Anterior cingulate cortex (tissue), 58 donors: ENCODE results near the gene CLEC16A.
"Not testable (repeated sequence)": the region's sequence is repeated elsewhere in the genome, so short reads cannot be mapped to it uniquely, and the experiment has no call there.

Experiments used
- DNase-seq, 58 donors: peaks; one replicate each; lab custom pipeline; 2025; lab: John Stamatoyannopoulos, UW

CLEC16A gene

DNA sequence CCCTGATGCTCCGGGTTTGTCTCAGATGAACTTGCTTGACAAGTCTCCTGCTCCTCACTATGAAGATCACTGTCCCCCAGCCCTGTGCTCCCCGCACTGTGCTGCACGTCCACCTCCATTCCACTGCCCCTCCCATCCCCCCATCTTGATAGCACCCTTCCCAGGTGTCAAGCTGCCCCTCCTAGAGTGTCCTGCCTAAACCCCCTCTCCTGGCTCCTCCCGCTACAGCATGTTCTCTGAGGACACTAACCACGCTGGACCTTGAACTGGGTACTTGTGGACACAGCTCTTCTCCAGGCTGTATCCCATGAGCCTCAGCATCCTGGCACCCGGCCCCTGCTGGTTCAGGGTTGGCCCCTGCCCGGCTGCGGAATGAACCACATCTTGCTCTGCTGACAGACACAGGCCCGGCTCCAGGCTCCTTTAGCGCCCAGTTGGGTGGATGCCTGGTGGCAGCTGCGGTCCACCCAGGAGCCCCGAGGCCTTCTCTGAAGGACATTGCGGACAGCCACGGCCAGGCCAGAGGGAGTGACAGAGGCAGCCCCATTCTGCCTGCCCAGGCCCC lies 20.6 kb upstream of the CLEC16A start:
- DNase-seq: peak in 53 of 58 donors; percentile 7 to 83 (median 58)

DNA sequence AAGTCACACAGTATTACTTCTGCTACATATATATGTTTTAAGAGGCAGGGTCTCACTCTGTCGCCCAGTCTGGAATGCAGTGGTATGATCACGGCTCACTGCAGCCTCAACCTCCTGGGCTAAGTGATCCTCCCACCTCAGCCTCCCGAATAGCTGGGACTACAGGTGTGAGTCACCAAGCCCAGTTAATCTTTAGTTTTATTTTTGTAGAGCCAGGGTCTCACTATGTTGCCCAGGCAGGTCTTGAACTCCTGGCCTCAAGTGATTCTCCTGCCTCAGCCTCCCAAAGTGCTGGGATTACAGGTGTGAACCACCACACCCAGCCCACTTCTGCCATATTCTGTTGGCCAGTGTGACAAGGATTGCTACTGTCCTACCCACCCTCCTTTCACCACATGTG lies 19.1 kb upstream of the CLEC16A start:
- not testable (repeated sequence) for DNase-seq

DNA sequence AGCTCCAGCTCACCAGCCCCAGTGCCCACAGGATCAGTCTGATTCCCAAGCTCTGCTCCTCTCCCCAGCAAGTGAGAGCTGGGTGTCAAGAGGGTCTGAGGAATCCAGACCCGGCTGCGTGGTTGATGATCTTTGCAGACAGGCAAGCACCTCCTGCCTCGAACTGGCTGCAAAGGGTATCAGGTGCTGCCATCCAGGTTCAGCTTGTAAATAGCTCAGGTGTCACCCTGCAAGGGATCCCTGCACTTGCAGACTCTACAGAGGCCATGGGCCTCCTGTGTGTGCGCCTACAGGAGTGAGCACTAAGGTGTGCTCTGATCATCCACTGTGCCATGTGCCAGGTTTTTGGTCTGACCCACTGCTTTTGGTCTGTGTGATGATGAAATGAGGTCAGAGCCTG lies 18.3 kb upstream of the CLEC16A start:
- DNase-seq: no peak

DNA sequence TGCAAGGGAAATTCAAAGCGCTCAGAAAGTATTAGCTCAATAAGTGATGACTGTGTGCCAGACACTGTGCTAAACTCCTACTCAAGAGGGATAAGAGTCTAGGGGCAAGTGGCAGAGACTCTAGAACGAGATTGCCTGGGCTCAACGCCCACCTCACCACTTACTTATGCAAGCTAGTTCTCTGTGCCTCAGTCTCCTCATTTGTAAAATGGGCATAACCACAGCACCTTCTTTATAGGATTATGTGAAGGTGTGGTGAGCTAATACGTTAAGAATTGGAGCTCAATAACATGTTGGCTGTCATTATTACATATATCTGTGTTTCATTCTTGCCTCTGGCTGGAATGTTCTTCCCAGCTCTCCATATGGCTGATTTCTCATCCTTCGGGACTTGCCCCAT lies 17.5 kb upstream of the CLEC16A start:
- DNase-seq: no peak

DNA sequence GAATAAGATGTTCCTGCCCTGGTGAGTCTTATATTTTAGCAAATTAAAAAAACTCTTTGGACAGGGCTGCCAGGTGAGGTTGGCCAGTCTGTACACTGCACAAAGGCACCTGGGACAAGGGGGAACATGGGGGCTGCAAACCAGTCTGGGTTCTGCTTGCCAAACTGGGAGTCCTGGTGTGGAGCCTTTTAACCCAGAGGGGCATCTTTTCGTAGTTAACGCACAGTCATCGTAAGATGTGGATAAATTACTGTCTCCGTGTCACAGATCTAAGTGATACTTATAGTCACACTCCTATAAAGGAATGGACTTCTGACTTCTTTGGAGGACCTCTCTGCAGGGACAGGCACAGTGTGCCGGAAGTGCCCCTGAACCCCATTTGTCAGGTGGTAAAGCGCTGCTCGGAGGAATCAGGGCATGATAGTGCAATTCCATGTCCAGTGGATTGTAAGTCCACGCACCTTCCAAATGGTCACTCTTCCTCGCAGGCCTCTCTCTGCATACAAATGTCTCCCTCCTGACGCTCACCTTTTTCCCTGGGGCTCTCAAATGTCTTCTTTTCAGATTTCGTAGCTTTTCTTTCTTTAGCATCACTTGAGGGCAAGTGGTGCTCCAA lies 16.8 kb upstream of the CLEC16A start:
- DNase-seq: no peak

DNA sequence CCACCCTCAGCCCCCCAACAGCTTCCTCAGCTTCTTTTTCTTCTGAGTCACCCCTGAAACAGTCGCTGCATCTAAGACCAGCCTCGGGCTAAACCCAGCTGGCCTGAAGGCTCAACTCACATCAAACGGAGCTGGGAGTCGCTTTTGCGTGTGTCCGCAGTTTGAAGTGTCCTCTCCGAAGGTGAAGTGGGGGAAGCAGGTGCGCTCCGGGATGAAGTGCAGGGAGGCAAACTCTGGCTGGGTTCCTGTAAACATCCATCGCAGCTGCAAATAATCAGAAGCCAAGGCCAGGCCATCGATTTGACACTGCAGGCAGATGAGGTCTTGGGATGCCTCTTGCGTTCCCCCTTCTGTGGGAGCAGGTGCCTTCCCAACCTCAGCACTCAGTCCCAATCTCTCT lies 15.3 kb upstream of the CLEC16A start:
- DNase-seq: not testable (repeated sequence)

DNA sequence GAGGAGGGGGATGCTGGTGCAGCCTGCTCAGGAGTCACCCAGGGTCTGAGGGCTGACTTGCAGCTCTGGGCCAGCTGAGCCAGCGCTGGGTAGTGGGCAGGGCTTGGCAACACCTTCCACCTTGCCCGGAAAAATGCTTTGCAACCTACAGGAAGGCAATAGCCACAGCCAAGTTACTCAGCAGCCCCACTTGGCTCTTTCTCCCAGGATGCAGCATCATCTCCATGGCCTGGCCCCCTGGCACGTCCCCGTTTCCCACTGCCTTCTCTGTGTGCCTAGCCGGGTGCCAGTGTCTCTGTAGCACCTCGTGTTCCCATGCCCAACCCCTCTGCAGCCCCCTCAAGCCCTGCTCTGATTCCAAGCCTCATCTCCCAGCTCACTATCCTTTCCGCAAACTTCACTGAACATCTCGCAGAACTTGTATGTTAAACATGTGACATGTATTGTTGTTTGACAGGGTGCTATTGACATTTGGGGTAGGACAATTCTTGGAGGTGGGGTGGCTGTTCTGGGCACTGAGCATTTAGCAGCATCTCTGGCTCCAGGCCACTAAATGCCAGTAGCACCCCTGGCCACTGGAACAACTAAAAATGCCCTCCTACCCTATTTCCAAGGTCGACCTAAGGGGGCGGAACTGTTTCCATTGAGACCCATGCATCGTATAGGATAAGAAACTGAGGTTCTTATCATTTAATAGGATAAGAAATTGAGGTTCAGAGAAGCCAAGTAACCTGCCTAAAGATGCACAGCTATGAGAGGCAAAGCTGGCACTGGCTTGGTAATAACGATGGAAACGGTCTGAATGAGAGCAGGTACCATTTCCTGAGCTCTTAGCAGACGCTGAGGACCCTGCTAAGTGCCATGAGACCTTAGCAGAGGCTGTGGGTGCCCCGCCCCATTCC lies 14.3 kb upstream of the CLEC16A start:
- DNase-seq: peak in 7 of 58 donors; percentile 6 to 67 (median 25)

DNA sequence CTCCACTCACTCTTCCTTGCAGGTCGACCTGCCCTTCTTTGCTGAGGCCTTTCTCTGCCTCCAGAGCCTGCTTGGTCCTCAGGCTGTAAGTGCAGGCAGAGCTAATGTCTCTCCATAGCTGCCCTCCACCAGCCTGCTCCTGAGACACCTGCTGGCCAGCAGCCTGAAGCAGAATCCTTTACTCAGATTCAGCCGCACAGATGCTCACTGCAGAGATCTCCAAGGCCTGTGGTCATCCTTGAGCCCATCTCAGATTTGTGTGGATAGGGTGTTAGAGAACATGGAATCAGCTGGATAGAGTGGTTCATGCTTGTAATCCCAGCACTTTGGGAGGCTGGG lies 13.6 kb upstream of the CLEC16A start:
- DNase-seq: no peak

DNA sequence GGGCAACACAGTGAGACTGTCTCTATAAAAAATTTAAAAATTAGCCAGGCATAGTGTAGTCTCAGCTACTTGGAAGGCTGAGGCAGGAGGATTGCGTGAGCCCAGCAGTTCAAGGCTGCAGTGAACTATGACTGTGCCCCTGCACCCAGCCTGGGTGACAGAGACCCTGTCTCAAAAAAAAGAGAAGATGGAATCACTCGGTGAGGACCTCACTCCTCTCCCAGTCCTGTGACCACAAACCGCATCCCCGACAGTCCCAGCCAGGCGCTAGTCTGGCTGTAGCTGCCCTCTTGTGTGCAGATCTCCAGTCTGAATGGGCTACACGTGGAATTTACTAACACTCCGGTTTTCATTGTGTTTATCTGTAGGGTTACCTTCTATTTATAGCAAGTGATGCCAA lies 13.2 kb upstream of the CLEC16A start:
- no peak for DNase-seq

DNA sequence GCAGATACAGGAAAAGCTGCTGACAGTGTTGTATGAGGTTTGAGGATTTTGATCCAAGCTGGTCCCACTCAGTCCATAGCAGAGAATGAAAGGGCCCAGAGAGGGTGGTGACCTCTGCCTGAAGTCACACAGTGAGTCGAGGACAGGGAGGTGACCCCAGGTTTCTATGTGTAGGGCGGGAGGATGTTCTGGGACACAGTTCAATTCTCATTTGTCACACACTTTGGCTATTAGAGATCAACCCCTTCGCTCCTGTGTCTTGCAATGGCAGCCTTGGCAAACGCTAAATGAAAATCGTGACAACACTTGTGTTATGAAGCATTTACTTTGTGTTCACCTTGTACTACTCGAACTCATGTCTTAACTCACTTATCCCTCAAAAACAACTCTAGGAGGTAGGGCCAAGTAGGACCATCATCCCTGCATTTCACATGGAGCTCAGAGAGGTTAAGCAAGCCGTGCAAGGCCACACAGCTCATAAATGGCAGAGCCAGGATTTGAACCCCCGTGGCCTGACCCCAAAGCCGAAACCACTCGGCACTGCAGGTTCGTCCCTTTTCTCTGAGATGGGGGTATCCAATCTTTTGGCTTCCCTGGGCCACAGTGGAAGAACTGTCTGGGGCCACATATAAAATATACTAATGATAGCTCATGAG lies 12.3 kb upstream of the CLEC16A start:
- no peak for DNase-seq

DNA sequence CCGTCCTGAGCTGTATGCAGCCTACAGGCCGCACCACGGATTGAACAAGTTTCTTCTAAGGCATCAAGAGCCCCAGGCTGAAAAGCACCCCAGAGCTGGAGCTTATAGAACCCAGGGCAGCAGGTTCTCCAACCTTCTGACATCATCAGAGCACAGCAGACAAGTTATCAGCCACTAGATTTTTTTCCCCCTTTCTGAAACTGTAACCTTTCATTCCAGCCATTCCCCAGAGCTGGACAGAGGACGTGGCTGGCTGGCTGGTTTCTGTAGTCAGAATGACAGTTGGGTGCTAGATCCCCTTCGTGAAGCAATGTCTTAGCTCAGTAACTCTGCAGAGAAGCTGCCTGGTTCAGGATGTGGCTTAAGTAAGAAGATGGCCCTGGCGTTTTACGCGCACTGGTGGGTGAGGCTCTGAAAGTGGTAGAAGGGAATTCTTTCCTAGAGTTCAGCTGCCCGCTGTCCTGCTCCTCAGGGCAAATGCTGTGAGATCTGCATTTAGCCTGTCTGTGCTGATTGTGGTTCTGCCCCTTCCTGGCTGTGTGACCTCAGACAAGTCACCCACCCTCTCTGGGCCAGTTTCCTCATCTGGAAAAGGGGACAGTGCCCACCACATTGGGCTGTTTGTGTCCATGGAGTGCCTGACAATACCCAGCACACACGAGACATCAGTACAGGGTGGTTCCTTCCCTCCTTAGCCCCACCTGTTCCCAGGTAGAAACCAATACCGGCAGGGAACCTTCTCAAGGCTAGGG lies 11.2 kb upstream of the CLEC16A start:
- no peak for DNase-seq

DNA sequence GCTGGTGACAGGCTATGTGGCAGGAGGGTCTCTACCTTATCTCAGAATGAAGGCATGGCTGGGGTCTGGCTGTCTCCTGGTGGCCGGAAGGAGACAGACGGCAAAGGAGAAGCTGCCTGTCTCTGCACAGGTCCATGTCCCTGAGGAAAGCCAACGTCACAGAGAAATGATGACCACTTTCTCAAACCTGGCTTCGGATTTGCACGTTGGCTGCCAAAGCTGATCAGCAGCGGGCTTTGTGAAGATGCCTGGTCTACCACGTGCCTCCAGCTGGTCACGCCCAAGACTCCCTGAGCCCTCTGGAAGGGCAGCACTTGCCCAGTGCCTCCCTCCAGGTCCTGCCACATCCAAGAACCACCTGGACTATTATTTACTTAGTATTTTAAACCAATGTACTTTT lies 10.5 kb upstream of the CLEC16A start:
- DNase-seq: no peak

DNA sequence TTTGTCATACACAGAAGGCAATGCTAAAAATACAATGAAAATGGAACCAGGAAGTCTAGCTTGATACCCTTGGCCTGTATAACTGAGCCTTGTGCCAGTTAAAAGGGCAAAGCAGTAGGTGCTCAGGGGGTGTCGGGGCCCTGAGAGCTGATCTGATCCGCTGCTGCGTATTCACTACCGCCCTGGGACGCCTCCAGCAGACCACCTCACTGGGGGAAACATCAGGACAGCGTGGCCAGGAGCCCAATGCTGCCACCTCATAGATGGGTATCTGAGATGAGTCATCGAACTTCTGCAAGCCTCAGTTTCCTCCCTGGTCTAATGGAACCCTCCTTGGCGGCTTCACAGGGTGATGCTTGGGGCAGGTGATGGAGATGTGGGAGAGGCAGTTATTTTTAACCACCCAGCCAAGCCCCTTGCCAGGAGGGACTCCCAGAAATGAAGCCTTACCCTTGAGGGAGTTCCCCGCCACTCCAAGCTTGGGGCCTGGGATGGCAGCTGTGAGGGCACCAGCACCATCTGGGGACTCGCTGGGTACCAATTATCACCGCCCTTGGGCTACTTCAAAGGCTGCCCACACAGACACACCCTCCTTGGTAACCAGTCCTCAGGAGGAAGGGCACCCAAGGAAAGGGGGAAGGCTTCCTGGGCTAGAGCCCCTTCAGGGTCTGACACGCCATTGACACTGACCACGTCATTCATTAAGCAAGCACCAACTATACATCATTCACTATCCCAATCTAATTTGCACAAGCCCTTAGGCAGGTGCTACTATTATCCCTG lies 9.8 kb upstream of the CLEC16A start:
- no peak for DNase-seq

DNA sequence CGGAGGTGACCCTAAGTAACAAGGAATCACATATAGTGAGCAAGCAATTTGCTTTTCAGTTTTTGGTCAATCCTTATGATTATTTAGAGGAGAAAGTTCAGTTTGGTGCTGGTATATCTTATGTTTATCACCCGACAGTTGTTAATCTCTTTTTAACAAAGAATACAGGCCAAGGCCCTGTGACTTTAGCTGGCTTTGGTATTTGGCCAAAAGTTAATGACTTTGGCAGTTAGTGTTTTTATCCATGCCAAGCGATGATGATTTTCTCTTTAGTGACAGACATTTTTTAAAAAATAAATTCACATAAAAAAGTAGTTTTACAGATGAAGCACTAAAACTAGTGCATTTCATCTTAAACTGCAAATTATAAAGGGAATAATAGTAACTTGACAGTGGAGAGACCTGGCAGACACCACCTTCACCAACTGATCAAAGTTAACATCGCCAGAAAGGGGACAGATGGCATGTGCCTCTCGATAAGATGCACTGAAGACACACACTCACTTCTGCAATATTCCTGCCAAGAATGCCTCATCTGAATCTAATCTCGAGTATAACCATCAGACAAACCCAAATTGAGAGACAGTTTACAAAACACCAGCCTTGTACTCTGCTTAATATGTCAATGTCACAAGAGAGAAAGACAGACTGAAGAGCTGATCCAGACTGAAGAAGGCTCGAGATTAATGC lies 9.0 kb upstream of the CLEC16A start:
- DNase-seq: no peak

DNA sequence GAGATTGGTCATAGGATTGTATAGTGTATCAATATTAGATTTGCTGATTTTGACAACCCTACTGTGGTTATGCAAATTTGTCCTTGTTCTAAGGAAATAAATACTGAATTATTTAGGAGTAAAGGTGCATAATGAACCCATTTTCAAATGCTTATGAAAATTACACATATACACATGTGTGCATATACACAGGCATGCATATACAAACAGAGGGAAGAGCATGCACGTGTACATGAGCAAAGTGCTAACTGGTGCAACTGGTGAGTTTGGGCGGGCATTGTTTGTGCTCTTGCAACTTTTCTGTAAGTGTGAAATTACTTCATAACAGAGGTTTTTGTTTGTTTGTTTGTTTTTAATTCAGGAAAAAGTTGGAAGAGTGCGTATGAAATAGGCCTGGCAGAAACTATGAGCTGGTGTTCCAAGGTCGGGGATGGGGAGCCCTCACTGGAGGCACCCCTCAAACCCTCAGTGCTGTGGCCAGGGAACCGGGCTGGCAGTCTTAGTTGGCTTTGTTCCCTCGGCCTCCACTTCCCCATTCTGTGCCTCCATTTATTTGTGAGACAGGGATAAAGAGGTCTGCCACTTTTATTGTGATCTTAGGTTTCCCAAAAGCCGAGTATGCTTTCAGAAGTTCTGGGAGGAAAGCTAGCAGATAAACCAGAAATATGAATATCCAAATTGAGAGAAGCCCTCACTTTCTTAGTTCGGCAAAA lies 7.9 kb upstream of the CLEC16A start:
- DNase-seq: no peak

DNA sequence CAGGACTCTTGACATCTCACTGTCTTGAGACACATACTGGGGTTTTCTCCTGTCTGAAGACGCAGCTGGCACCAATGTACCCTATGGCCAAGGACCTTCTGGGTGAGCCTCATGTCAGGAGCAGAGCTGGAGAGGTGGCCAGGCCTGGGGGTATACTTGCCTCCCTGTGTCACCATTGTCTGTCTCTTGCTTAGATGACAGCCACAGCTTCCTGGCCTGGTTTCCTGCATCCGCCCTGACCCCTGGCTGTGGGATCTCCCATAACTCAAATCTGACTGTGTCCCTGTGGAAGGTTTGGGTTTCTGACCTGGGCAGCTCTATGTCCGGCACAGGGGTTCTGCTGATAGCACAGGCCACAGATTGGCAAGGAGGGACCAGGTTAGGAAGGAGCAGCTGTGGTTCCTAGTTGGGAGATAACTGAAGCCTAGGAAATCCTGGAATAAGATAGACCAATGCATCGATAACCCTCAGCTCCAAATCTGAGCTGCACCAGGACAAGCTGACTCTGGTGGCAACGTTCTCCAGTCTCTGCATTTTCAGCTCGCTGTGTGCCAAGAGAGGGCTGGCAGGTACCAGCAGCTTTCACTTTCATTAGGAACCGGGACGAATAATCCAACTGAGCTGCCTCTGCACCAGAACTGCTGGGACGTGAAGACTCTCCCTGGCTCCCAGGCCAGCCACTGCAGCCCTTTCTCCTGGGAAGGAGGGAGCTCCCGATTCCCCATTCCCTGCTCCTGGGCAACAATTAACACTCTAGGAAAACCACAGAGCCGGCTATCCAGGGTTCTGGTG lies 7.1 kb upstream of the CLEC16A start:
- DNase-seq: peak in 26 of 58 donors; percentile 15 to 66 (median 28)

DNA sequence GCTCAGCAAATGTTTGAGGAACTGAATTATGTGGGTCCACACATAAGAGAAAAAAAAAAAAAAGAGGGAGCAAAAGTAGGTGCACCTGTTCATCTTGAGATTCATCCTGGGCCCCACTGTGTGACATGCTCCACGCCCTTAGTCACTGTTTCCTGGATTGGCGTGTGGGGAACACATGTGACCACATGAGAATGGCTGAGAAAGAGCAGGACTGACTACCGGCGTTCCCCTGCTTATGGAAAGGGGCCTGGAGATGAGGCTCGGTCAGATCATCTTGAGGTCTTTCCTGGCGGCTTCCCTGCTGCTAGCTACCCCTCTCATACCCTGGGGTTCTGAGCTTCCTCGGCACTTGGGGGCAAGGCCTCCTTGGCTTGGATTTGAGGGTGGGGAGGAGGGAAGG lies 6.0 kb upstream of the CLEC16A start:
- DNase-seq: peak in 1 of 58 donors; percentile 12
